ENCODE measurements around the gene TIMM29.
A peak's percentile ranks its signal among the peaks of the same experiment; 100 is the strongest.
"Not testable (repeated sequence)": the region's sequence is repeated elsewhere in the genome, so short reads cannot be mapped to it uniquely, and the experiment has no call there.

TIMM29 gene

DNA sequence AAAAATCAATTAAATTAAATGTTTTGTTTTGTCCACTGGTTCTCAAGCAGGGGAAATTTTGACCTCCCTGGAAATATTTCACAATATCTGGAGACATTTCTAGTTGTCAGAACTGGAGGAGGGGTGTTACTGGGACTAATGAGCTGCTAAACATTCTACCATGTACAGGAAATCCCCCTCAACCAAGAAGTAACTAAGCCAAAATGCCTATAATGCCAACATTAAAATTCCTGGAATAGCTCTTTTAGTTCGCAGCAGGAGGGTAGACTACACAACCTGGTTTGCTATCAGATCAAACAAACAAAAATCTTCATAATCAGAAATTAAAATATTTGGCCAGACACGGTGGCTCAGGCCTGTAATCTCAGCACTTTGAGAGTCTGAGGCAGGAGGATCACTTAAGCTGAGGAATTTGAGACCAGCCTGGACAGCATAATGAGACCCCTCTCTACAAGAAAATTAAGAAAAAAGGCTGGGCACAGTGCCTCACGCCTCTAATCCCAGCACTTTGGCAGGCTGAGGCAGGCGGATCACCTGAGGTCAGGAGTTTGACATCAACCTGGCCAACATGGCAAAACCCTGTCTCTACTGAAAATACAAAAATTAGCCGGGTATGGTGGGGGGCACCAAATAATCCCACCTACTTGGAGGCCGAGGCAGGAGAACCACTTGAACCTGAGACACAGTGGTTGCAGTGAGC, 18.5 kb downstream of the TIMM29 start:
- DNase-seq, result no peak

- no peak for DNase-seq
Measured at GRCh38 chr19:10952809-10953208, 24.2 kb downstream of the TIMM29 start.

DNA sequence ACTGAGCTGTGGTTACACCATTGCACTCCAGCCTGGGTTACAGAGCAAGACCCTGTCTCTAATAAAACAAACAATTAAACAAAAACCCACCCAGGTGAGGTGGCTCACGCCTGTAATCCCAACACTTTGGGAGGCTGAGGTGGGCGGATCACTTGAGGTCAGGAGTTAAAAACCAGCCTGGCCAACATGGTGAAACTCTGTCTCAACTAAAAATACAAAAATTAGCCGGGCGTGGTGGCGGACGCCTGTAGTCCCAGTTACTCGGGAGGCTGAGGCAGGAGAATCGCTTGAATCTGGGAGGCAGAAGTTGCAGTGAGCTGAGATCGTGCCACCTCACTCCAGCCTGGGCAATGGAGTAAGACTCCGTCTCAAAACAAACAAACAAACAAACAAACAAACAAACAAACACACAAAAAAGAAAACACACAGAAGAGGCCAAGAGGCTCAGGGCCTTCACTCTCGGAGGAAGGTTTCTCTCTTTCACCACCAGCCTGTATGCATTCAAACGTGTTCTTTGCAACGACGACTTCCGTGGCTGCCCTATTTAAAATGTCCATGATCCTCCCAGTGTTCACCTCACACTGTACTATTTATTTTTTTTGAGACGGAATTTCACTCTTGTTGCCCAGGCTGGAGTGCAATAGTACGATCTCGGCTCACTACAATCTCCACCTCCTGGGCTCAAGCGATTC, 30.8 kb downstream of the TIMM29 start:
- not testable (repeated sequence) for DNase-seq

DNA sequence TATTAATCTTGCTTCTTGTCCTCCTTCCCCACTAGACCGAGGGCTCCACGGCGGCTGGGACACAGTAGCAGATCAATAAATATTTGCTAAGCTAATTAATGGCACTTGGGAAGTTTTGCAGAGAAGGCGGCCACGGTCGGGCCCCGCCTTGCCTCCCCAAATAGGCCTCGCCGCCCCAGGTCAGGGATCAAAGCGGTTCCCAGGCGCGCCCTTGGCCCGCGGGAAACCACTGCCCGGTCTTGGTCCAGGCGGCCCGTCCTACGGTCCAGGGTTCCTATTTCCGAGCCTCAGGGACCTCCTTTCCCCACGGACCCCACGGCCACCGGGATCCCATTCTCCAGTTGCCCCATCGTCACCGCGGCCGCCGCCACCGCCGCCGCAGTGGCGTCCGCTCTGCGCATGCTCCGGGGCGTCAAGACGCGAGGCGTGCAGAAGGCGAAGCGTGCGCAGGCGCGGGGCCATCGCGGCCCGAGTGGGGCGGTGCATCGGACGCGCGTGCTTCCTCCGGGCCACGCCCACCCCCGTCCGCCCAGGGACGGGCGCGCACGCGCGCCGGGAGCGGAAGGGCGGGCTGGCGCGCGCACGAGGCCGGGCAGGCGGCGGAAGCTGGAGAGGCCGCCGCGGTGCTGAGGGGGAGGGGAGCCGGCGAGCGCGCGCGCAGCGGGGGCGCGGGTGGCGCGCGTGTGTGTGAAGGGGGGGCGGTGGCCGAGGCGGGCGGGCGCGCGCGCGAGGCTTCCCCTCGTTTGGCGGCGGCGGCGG, 31.9 kb downstream of the TIMM29 start, which contains the start of gene SMARCA4:
TSS of gene SMARCA4 (plus strand) at position 717 of the 759 bp plus-strand sequence. CDS start 23,122 bp downstream, outside the sequence.
- DNase-seq, result peak; percentile 100

GRCh38 chr19:10961073-10961860, 32.7 kb downstream of the TIMM29 start:
- no peak for DNase-seq

DNA sequence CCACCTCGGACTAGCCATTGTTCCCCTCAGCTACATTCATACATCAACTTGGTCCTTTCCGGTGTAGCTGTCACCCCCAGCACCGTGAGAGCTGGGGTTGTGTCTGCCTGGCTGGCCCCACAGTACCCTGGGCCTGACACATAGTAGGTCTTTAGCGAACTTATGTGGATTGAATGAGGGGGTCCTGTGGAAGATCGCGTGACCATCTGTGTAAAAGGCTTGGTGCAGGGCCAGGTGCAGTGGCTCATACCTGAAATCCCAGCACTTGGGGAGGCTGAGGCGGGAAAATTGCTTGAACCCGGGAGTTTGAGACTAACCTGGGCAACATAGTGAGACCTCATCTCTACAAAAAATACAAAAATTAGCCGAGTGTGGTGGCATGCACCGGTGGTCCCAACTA, 34.3 kb downstream of the TIMM29 start:
- no peak for DNase-seq

DNA sequence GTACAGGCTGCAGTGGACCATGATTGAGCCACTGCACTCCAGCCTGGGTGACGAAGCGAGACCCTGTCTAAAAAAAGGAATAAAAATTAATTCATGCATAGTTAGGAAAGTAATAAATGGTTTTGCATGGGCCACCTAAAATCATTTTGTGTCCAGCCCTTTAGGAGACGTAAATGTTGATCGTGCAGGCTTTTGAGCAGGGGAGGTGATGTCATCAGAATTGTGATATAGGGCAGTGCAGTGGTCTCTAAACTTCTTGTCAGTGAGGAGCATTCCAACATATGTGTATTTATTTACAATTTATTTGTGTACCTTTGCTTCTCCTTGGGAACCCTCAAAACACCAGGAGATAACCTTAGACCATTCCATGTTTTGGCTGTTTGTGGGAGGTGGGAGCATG, 35.3 kb downstream of the TIMM29 start:
- no peak for DNase-seq

- DNase-seq, result no peak
Measured at GRCh38 chr19:10964903-10965302, 36.3 kb downstream of the TIMM29 start.

DNA sequence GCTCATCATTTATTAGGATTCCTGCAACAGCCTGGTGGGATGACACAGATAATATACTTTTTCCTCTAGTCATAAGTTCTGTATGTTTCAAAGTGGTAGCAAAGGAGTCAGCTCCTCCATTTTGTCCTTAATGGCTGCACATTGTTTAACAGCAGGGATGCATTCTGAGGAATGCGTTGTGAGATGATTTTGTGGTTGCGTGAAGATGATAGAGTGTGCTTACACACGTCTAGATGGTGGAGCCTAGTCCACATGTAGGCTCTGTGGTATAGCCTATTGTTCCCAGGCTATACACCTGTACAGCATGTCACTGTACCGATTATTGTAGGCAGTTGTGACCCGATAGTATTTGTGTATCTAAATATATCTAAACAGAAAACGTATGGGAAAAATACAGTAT, 36.8 kb downstream of the TIMM29 start:
- no peak for DNase-seq

- no peak for DNase-seq
Measured at GRCh38 chr19:10966809-10967208, 38.2 kb downstream of the TIMM29 start.

GRCh38 chr19:10968527-10969135, 40.0 kb downstream of the TIMM29 start:
- no peak for DNase-seq

DNA sequence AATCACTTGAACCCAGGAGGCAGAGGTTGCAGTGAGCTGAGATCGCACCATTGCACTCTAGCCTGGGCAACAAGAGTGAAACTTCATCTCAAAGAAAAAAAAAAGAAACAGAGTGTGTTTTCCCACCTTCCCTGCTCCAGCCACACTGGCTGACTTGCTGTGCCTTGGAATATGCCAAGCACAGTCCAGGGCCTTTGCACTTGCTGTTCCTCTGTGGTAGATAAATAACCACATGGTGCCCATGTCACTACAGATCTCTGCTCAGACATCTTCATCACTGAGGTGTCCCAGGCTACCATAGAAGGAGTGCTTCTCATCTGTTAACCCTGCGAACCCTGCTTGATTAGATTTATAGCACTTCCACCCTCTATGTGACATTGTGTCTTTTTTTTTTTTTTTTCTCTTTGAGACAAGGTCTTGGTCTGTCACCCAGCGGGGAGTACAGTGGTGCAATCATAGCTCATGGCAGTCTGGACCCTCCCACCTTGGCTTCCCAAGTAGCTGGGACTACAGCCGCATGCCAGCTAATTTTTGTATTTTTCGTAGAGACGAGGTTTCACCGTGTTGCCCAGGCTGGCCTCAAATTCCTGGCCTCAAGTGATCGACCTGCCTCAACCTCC, 42.6 kb downstream of the TIMM29 start:
- DNase-seq, result no peak

GRCh38 chr19:10975374-10976130, 46.9 kb downstream of the TIMM29 start:
- DNase-seq, result no peak

DNA sequence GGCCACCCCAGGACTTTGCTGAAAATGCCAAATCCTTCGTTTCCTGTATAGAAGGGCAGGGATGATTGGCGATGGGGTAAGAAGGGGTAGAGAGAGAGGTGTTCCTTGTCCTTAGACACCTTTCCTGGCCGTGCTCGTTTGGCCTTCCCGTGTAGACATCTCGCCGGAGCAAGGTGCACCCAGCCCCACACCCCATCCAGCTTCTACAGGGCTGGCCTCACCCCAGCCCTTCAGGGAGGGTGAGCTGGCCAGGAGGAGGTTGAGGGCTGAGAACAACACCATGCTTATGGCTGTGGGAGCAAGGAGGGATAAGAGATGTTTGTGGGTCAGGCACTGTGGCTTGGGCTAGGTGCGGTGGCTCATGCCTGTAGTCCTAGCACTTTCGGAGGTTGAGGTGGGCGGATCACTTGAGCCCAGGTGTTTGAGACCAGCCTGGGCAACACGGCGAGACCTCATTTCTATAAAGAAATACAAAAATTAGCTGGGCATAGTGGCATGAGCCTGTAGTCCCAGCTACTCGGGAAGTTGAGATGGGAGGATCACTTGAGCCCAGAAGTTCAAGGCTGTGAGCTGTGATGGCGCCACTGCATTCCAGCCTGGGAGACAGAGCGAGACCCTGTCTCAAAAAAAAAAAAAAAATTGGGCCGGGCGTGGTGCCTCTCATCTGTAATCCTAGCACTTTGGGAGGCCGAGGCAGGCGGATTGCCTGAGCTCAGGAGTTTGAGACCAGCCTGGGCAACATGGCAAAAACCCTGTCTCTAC, 47.7 kb downstream of the TIMM29 start:
- no peak for DNase-seq

GRCh38 chr19:10977742-10978092, 49.1 kb downstream of the TIMM29 start:
- DNase-seq, result no peak

All from activated gamma-delta T cell (primary cell).